SU-DHL-6 (cell line): ENCODE data around the gene EFCAB14.

Source experiments
- H2AFZ ChIP-seq: fragments of 200-600 bp; sonication (generic); 2 replicates; pipeline ENCODE4 v1.6.1; 2014; ENCODE audit warnings: low read depth, mild to moderate bottlenecking, moderate library complexity, mixed read lengths, antibody characterized with exemption, low read length; ENCODE audit not compliant: severe bottlenecking
- H3F3A ChIP-seq: fragments of 200-600 bp; shearing (Covaris generic); 2 replicates; pipeline ENCODE4 v1.6.0; 2016; ENCODE audit warnings: antibody characterized with exemption, mild to moderate bottlenecking; ENCODE audit not compliant: insufficient read depth
- H3K27ac ChIP-seq: fragments of 200-600 bp; sonication (generic); 2 replicates; pipeline ENCODE4 v1.5.1; 2016; ENCODE audit warnings: low read depth, mild to moderate bottlenecking, low read length, moderate library complexity, mixed read lengths
- H3K27me3 ChIP-seq: fragments of 200-600 bp; sonication (generic), shearing (Covaris generic); 2 replicates; pipeline ENCODE4 v1.6.0; 2014; ENCODE audit warnings: mild to moderate bottlenecking, low read length
- H3K36me3 ChIP-seq: fragments of 200-600 bp; sonication (generic); 2 replicates; pipeline ENCODE4 v1.6.1; 2014; ENCODE audit warnings: mild to moderate bottlenecking, low read length, mixed read lengths
- H3K4me2 ChIP-seq: fragments of 300-600, 200-600 bp; shearing (Covaris generic), sonication (generic); 2 replicates; pipeline ENCODE4 v1.6.0; 2014; ENCODE audit warnings: low read length, low read depth, mild to moderate bottlenecking; ENCODE audit not compliant: poor library complexity, severe bottlenecking
- H3K4me3 ChIP-seq: fragments of 200-600 bp; sonication (generic); 2 replicates; pipeline ENCODE4 v1.5.1; 2014; ENCODE audit warnings: antibody characterized with exemption, low read length, mild to moderate bottlenecking, mixed read lengths; ENCODE audit not compliant: insufficient read depth, poor library complexity, severe bottlenecking
- H3K79me2 ChIP-seq: fragments of 200-600 bp; sonication (generic); 2 replicates; pipeline ENCODE4 v1.6.1; 2014; ENCODE audit warnings: mild to moderate bottlenecking, low read length, moderate library complexity; ENCODE audit not compliant: insufficient read depth
- H3K9ac ChIP-seq: fragments of 200-600 bp; sonication (generic); 2 replicates; pipeline ENCODE4 v1.7.0; 2014; ENCODE audit warnings: mild to moderate bottlenecking, low read length
- H3K9me2 ChIP-seq: fragments of 200-600 bp; sonication (generic); replicated peaks from 2 replicates; pipeline ENCODE4 v1.6.1; 2014; ENCODE audit warnings: low read length; ENCODE audit not compliant: insufficient read depth
- H3K9me3 ChIP-seq: fragments of 200-600 bp; sonication (generic); 2 replicates; pipeline ENCODE4 v1.6.1; 2014; ENCODE audit warnings: low read length, mixed read lengths; ENCODE audit not compliant: insufficient read depth
- H4K20me1 ChIP-seq: fragments of 200-600 bp; sonication (generic); 2 replicates; pipeline ENCODE4 v1.6.1; 2014; ENCODE audit warnings: low read depth, mild to moderate bottlenecking, antibody characterized with exemption, low read length, moderate library complexity, mixed read lengths
- CTCF ChIP-seq: fragments of 200-600 bp; sonication (generic); IDR thresholded peaks from one replicate; pipeline ENCODE4 v1.5.1; 2017; ENCODE audit warnings: antibody characterized with exemption, mild to moderate bottlenecking, low read length, moderate library complexity; ENCODE audit not compliant: insufficient read depth, poor library complexity, severe bottlenecking
- EZH2phosphoT487 ChIP-seq: fragments of 200-600 bp; sonication (generic), shearing (Covaris generic); conservative IDR thresholded peaks from 2 replicates; pipeline ENCODE4 v1.6.1; 2018; ENCODE audit warnings: mild to moderate bottlenecking, antibody characterized with exemption, low read length, moderate library complexity, mixed read lengths

EFCAB14 gene

GRCh38 chr1:46647611-46648010 is 71.3 kb downstream of the EFCAB14 start:
- H3K4me2 ChIP-seq, result no peak overlapping the region
- no peaks in the 10 kb centered on the region for H3K27me3 ChIP-seq
- no peak overlapping the region for H2AFZ ChIP-seq
- H3K9ac ChIP-seq, result no peak overlapping the region
- H3K27ac ChIP-seq, result no peak overlapping the region
- no peaks in the 10 kb centered on the region for H3K79me2 ChIP-seq
- H3K9me2 ChIP-seq, result no peaks in the 10 kb centered on the region
- H4K20me1 ChIP-seq, result no peaks in the 10 kb centered on the region
- H3K9me3 ChIP-seq, result peaks cover 4% of the 10 kb centered on the region; the same call in 1 of the 2 replicates
- H3K4me3 ChIP-seq, result no peak overlapping the region
- TF ChIP-seq CTCF, result no peak
- TF ChIP-seq EZH2phosphoT487, result no peak
- H3K36me3 ChIP-seq, result peaks cover 15% of the 10 kb centered on the region
- H3F3A ChIP-seq, result no peaks in the 10 kb centered on the region

GRCh38 chr1:46646844-46647243 is 72.1 kb downstream of the EFCAB14 start:
- TF ChIP-seq EZH2phosphoT487, result no peak
- no peak for TF ChIP-seq CTCF
- H3K4me3 ChIP-seq, result no peak overlapping the region
- H3K27me3 ChIP-seq, result no peaks in the 10 kb centered on the region
- no peaks in the 10 kb centered on the region for H3F3A ChIP-seq
- H3K9me2 ChIP-seq, result no peaks in the 10 kb centered on the region
- peaks cover 10% of the 10 kb centered on the region for H3K36me3 ChIP-seq
- H3K9ac ChIP-seq, result no peak overlapping the region
- no peak overlapping the region for H3K4me2 ChIP-seq
- H3K27ac ChIP-seq, result no peak overlapping the region
- peaks cover 4% of the 10 kb centered on the region; the same call in 1 of the 2 replicates for H3K9me3 ChIP-seq
- H3K79me2 ChIP-seq, result no peaks in the 10 kb centered on the region
- no peaks in the 10 kb centered on the region for H4K20me1 ChIP-seq
- no peak overlapping the region for H2AFZ ChIP-seq

- TF ChIP-seq EZH2phosphoT487 (no peak), CTCF (no peak)
- Histone ChIP-seq H3K4me2 (no peak overlapping the region), H3K36me3 (peaks cover 10% of the 10 kb centered on the region), H3K9me2 (no peaks in the 10 kb centered on the region), H3K79me2 (no peaks in the 10 kb centered on the region), H2AFZ (no peak overlapping the region), H3K9me3 (peaks cover 4% of the 10 kb centered on the region; the same call in 1 of the 2 replicates), H4K20me1 (no peaks in the 10 kb centered on the region), H3K27me3 (no peaks in the 10 kb centered on the region), H3K4me3 (no peak overlapping the region), H3K9ac (no peak overlapping the region), H3K27ac (no peak overlapping the region), H3F3A (no peaks in the 10 kb centered on the region)
These were observed 72.6 kb downstream of the EFCAB14 start for GRCh38 chr1:46646331-46646730.

GRCh38 chr1:46645815-46646214 is 73.1 kb downstream of the EFCAB14 start:
- no peaks in the 10 kb centered on the region for H3K27me3 ChIP-seq
- no peaks in the 10 kb centered on the region for H3K79me2 ChIP-seq
- no peak overlapping the region for H3K4me2 ChIP-seq
- H3K9me3 ChIP-seq, result peaks cover 4% of the 10 kb centered on the region; the same call in 1 of the 2 replicates
- H3K4me3 ChIP-seq, result no peak overlapping the region
- H3K27ac ChIP-seq, result no peak overlapping the region
- no peak overlapping the region for H2AFZ ChIP-seq
- H3K9ac ChIP-seq, result no peak overlapping the region
- H3K36me3 ChIP-seq, result peaks cover 10% of the 10 kb centered on the region
- H4K20me1 ChIP-seq, result no peaks in the 10 kb centered on the region
- no peak for TF ChIP-seq CTCF
- TF ChIP-seq EZH2phosphoT487, result no peak
- no peaks in the 10 kb centered on the region for H3F3A ChIP-seq
- H3K9me2 ChIP-seq, result no peaks in the 10 kb centered on the region
